GM19025 (cell line): ENCODE measurements around the gene TRPM6.
"Not testable (repeated sequence)": the region's sequence is repeated elsewhere in the genome, so short reads cannot be mapped to it uniquely, and the experiment has no call there.

ENCODE experiments used
- ATAC-seq: cut with Tn5 transposase; IDR thresholded peaks from one replicate; pipeline ENCODE4 v1.9.1; 2021; ENCODE audit warnings: mild to moderate bottlenecking, low read depth, moderate library complexity; ENCODE audit not compliant: unreplicated experiment

The TRPM6 gene, protein sequence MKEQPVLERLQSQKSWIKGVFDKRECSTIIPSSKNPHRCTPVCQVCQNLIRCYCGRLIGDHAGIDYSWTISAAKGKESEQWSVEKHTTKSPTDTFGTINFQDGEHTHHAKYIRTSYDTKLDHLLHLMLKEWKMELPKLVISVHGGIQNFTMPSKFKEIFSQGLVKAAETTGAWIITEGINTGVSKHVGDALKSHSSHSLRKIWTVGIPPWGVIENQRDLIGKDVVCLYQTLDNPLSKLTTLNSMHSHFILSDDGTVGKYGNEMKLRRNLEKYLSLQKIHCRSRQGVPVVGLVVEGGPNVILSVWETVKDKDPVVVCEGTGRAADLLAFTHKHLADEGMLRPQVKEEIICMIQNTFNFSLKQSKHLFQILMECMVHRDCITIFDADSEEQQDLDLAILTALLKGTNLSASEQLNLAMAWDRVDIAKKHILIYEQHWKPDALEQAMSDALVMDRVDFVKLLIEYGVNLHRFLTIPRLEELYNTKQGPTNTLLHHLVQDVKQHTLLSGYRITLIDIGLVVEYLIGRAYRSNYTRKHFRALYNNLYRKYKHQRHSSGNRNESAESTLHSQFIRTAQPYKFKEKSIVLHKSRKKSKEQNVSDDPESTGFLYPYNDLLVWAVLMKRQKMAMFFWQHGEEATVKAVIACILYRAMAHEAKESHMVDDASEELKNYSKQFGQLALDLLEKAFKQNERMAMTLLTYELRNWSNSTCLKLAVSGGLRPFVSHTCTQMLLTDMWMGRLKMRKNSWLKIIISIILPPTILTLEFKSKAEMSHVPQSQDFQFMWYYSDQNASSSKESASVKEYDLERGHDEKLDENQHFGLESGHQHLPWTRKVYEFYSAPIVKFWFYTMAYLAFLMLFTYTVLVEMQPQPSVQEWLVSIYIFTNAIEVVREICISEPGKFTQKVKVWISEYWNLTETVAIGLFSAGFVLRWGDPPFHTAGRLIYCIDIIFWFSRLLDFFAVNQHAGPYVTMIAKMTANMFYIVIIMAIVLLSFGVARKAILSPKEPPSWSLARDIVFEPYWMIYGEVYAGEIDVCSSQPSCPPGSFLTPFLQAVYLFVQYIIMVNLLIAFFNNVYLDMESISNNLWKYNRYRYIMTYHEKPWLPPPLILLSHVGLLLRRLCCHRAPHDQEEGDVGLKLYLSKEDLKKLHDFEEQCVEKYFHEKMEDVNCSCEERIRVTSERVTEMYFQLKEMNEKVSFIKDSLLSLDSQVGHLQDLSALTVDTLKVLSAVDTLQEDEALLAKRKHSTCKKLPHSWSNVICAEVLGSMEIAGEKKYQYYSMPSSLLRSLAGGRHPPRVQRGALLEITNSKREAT (N-terminal part only)

DNA sequence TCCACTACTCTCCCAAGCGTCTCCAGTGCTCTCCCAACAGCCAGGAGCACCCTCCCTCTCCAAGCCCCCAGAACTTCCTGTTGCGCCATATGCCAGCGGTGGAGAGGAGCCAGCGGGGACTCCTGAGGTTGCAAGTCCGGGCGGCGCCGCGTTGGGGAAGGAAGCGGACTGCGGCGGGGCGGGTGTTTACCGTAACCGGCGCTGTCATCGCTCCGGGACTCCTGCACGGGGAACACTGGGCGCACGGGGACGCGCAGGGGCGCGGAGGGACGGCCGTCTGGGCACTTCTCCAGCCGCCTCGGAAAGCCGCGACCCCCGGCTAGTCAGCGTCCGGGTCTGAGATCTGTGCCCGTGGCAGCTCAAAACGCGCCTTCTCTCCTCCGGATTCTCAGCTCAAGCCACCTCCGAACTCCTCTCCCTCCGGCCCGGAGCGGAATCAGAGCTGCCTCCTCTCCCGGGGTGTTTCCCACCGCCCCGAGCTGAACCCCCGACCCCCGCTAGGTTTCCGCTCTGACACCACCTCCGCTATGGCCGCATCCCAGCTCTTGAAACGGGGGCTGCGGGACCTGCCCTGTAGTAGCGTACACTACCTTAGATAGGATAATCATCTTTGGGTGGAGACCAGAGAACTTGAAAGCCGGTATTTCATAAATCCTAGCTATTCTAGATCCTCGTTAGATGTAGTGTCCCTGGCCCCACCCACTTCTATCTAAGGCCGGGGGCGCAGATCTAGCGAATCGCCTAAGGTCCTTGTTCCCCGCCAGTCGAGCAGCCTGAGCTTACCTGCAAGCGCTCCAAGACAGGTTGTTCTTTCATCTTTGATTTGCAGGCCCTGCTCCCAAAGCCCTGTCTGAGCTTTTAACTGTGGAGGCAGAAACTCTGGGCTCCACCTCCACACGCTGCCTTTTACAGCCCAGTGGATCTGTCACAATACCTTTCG, at the start of gene TRPM6:
Gene TRPM6 (minus strand): TSS at position 881 of the 940 bp plus-strand sequence. CDS start 65 bp downstream, at position 816.
- no peak for ATAC-seq

DNA sequence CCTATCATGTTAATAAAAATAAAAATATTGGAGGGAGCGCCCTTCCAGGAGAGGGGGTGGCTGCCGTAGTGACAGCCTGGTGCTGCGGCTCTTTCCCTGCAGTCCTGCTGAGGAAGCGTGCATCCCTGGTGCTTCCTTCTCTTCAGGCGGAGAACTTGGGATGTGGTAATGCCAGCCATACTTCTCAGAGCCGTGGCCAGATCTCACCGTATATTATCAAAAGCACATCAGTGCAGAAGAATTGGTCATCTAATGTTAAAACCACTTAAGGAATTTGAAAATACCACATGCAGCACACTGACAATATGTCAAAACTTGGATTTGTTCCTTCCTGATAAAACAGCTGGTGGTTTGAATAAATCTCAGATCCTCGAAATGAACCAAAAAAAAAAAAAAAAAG, 47.3 kb upstream of the TRPM6 start:
- no peak for ATAC-seq

DNA sequence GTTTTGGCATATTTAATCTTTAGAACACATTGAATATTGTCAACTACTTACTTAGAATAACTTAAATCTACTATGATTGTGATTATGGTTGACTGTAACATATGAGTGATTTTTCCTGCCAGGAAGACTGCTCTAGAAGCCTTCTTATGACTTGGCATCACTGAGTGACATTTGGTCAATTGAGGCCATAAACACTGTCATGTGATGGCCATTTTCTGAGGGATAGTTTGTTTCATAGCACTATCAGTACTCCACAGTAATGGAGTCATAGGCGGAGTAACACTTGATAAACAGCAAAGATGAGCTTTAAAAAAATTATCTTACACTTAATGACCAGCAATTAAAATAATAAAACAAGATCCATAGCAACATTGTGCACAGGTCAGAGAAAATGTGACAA, 34.0 kb upstream of the TRPM6 start:
- no peak for ATAC-seq

DNA sequence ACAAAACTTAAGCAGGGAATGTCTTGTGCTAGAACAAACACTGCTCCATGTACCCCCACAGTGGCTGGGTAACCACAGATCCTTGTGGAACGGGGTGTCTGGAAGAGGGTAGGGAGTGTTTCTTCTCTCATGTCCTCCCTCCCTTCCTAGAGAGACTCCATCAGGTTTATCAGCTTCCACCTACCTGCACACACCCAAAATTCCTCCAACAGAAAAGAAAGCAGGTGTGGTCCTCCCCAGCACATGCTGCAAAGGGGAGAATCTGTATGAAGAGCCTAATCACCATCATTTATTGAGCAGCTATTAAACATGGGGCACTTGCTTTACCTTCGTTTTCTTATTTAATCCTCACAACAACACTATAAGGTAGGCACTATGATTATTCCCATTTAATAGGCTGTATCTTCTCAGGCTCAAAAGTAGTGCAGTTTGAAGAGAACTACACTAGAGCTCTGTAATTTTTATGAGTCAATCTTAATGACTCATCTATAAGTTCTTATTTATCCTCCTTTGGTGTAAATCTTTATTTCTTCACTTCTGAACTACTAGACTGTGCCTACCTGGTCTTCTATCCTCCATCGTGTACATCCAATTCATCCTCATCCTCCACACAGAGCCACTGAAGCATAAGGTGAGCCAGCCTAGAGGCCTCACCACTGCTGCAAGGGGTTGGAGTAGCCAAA, 33.4 kb upstream of the TRPM6 start:
- ATAC-seq: no peak

DNA sequence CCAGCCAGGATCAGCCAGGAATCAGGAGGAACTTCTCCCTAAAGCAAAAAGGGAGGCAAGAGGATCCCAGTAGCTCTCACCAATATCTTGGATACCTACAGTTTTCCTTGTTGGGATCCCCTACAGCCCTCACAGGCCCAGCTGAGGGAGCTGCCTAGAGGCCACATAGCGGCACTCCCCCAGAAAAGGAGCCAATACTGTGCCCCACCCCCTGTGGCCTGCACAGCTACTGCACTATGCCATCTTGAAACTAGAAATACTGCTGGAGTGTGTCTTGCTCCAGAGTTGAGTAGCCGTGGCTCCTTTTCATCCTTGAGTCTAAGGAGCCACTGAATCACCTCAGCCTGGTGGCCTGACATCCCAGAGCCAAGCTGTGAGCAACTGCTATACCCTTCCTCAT, 22.3 kb upstream of the TRPM6 start:
- no peak for ATAC-seq

DNA sequence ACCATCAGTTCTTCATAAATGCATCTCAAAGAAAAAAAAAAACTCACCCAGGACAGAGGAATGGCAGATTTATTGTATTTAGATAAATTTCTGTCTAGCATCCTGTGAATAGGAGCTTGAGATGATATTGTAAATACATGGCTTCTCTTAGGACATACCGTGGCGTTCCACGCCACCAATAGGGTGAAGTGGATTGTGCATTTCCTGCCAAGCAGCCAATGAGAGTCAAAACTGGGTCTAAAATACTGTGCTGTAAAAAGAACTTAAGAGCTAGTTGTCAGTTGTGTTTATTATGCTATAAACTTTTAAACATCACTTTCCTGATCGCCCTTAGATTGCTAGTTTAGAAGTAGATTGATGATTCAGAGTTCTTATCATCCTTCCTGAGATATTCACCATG, 20.9 kb upstream of the TRPM6 start:
- no peak for ATAC-seq

DNA sequence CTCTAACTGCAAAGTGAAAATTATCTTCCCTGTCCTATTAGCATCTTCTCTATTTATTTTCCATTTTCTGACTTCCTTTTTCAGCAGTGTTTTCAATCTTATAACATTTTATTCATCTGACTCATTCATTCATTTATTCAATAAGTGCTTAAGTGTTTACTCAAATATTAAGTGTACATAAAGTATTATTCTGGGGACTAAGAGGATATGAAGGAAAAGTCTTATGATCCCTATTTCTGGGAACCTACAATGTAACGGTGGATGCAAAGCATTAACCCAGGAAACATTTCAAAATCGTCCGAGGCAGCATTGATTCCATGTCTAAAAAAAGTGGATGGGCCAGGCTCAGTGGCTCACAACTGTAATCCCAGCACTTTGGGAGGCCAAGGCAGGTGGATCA, 19.4 kb upstream of the TRPM6 start:
- ATAC-seq: no peak

DNA sequence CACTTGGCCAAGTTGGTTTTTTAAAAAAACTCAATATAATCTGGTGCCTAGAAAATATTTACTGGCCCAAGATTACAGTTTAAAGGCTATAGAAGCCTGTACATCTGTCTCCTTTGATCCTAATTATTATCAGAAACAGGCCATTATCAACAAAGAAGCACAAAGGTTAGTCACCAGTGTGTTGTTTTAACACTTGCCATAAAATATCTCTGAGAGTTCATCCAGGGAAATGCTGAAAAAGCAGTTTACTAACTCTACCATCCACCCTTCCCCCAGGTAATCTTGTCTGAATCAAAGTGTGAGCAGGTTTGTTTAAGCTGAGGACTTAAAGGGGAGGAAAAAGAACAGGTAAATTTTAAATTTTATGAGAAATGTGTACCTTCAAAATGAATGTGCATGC, 13.3 kb upstream of the TRPM6 start:
- ATAC-seq: no peak

DNA sequence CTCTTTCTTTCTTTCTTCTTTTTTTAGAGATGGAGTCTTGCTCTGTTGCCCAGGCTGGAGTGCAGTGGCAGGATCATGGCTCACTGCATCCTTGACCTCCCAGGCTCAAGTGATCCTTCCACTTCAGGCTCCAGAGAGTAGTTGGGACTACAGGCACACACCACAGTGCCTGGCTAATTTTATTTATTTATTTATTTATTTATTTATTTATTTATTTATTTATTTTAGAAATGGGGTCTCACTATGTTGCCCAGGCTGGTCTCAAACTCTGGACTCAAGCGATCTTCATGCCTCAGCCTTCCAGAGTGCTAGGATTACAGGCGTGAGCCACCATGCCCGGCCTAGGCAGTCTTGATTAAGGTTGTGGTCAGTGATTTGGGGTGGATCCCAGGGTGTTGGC, 728 bp upstream of the TRPM6 start:
- not testable (repeated sequence) for ATAC-seq

DNA sequence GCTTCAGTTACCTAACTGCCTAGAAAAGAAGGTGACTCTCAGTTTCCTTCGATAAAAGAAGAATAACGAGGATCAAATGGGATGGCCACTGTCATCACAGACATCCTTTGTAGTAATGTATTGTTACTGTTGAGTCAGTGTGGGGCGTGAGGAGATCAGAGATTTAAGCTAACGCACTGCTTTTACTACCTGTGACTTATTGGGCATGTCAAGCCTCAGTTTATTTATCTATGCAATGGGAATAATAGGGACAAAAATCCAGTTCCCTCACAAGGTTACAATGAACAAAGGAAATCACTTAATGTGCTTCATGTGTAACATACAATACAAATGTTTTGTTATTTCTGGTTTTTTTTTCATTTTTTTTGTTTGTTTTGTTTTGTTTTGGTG, 255 bp upstream of the TRPM6 start:
- no peak for ATAC-seq

DNA sequence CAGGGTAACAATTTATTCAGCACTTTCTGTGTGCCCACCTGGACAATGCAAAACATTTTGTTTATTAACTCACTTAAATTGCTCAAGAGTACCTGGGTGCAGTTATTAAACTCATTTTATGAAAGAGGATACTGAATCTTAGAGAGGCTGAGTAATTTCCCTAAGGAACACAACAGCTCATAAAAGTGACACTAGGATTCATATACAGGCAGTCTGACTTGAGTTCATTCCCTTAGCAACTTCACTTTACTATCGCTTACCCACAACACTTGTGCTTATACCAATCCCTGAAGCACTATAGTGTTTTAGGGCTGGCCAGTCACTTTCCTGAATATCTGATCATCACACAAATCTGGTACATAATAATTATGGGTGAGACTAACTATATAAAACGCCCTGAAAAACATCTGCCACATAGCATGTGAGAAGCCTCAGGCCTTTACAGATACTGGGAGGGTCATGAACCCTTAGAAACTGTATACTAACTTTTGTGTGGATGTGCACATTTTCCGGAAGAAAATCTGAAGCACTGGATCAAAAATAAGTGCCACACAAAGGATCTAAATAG, 11.3 kb downstream of the TRPM6 start:
- no peak for ATAC-seq

DNA sequence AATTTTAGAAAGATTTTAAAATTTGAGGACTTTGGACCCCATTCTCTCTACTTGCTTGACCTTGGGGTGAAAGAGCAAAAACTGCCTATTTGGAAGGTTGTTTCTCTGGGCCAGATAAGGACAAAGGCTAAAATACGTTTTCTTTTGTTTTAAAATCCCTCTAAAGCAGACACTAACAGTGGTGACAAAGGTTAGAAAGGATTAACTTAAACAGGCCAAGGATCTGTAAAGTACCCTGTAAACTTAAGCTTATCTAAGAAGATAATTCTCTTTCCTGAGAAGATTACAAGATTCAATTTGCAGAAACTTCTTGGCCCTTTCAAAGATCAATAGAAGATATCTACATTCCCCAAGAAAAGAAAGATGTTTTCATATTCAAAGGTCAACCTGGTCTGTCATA, 12.1 kb downstream of the TRPM6 start:
- ATAC-seq: no peak

DNA sequence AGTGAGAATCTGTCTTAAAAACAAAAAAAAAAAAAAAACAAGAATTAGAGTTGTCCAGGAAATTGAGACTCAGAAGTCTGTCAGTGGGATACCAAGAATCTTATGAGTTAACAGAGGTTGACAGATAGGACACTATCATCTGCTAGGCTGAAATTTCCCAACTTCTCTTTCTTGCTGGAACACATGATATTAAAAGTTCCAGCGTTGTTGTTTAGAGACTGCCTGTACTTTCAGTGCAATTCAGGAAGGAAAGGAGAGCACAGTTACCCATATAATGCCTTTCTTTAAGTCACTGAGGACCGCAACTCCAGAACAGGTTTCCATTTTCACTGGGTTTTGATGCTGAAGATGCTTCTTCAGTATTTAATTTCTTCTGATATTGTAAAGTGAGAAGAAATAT, 13.5 kb downstream of the TRPM6 start:
- no peak for ATAC-seq

DNA sequence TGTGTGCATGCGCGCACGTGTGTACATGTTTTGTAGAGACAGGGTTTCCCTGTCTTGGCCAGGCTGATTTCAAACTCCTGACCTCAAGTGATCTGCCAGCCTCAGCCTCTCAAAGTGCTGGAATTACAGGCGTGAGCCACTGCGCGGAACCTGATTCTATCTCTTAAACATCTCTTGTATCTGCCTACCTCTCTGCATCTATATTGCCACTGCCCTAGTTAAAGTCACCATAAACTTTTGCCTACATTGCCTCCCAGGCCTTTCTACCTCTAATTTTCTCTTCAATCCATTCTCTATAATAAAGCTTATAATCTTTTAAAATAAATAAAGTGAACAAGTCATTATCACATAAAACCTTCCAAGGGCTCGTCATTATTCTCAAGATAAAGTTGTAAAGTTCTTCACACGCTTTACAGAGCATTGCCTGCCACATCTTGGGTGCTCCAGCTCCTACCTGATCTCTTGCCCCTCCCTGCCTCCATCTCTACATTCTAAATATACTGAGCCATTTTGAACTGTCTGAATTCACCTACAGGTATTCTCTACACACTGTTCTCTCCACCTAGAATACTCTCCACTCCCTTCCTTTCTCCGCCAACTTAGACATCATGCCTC, 15.0 kb downstream of the TRPM6 start:
- no peak for ATAC-seq

DNA sequence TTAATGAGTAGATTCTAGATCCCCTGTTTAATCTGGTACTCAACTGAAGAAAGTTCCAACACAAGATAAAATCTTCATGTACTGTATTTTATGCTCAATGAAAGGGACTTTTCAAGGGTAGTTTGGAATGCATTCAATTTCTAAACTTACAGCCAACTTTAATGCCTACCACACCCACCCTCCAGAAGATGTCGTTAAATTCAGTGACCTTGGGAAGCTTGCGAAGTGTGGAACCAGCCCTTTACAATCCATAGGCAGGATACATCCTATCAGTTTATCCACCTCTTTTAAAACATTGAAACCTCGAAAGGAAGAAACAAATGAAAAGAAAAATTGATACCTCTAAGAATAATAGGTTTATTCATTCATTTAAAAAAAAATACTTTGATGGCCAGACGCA, 20.2 kb downstream of the TRPM6 start:
- no peak for ATAC-seq

DNA sequence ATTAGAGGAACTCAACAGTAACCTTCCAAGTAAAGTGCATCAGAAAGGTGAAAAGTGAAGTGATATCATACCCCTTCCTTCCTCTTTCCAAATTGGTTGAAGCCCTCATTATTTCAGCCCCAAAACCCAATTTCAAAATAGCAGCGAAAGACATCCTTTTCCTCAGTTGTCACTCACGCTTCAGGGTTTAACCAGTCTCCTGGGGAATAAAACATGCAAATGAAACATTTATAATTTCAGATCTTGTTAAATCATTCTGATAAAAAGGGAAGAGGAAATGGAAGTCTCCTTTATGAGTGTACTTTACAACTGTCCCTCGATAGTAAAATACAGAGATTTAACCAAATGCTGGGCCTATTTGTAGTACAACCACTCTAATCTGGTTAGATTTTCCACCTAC, 22.5 kb downstream of the TRPM6 start:
- no peak for ATAC-seq

DNA sequence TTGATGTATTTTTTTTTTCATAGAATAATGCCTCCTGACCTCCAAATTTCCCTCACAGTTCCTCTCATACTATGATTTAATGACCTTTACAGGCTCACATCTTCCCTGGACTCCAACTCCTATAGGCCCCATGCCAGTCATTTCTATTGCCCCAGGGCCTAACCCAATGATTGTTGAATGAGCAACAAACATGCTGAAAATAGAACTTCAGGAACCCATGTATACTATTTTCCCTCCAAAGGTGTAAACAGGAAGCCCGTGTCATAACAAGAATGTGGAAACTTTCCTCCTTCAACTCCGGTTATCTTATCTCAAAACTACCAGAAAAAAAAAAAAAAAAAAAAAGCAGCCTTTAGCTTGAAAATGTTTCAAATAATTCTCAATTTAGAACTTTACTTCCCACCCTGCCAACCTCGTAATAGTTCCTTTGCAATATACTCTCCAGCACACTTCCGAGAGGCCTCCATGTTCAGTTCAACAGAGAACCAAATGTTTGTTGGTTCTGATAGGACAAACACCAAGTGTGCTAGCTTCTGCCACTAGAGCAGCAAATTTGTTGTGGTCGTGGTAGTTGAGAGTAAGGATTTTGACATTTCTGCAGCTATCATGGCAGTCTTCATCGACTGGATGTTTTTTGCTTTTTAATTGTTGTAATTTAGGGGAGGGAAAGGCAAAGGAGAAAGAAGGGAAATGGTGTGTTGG, 25.8 kb downstream of the TRPM6 start:
- ATAC-seq: no peak

DNA sequence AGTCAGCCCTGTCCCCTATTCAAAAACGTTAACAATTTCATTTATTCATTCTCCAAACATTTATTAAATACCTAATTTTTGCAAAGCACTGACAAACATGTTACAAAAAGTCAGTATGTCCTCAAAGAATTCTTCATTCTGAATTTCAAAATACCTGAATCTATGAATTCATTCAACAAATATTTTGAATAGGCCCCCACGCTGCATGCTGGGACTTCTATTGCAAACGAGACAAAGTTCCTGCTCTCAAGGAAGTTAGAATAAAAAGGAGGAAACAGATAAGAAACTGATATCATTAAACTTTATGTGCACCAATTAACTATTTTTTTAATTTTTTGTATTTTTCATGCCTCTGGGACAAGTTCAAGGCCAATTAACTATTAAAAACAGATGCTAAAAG, 26.6 kb downstream of the TRPM6 start:
- ATAC-seq: no peak
